ENCODE data around the gene FERMT3. TPM values are rescaled to one million over a fixed set of nuclear protein-coding genes. Genes with fewer than 3 reads are reported as not detected.

FERMT3 gene
- total RNA-seq, 1 experiment from 2014 or later, result 0.64 TPM

DNA sequence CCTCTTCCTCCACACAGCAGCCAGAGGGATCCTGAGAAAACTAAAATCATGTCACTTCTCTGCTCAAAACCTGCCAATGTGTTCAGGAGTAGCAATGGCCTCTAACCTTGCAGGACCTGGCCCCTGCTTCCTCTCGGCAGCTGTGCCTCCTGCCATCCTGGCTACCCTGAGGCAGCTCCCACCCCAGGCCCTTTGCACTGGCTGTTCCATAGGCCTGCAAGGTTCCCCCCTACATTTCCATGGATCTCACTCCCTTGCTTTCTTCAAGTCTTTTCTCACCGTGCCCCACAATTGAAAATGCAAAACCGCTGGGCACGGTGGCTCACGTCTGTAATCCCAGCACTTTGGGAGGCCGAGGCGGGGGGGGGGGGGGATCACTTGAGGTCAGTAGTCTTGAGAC lies 22.6 kb upstream of the FERMT3 start:
- in situ Hi-C loops (cut with HindIII; ENCODE audit: low pct_unique_long_range_greater_than_20kb, low sequenced_read_pairs), result no loop called here

DNA sequence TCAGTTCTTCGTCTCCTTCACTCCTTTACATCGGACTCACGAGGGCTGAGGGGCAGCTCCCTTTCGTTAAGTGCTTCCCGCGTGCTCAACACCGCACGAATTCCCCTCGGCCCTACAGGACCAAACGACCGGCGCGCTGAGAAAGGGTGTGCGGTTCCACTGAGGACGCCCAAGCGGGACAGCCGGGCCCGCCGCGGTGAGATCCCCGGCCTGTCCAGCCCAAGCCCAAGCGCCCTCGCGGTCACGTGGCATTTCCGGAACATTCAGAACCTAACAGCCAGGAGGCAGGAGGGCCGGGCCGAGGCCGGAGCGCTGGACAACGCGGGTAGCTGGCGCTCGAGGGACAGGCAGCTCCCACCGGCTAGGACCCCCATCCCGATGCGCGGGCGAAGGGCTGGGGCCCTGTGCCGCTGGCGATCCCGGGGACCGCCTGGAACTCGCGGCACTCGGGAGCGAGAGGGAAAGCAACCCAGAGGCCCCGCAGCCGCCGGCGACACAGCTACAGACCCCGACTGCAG lies 21.3 kb upstream of the FERMT3 start:
- in situ Hi-C loops (cut with HindIII; ENCODE audit: low pct_unique_long_range_greater_than_20kb, low sequenced_read_pairs), result no loop called here
- no peak for DNase-seq (ENCODE audit: low read depth)

More for the DNA sequence above, 22.6 kb upstream of the FERMT3 start:
- DNase-seq (ENCODE audit: low read depth), result no peak

DNA sequence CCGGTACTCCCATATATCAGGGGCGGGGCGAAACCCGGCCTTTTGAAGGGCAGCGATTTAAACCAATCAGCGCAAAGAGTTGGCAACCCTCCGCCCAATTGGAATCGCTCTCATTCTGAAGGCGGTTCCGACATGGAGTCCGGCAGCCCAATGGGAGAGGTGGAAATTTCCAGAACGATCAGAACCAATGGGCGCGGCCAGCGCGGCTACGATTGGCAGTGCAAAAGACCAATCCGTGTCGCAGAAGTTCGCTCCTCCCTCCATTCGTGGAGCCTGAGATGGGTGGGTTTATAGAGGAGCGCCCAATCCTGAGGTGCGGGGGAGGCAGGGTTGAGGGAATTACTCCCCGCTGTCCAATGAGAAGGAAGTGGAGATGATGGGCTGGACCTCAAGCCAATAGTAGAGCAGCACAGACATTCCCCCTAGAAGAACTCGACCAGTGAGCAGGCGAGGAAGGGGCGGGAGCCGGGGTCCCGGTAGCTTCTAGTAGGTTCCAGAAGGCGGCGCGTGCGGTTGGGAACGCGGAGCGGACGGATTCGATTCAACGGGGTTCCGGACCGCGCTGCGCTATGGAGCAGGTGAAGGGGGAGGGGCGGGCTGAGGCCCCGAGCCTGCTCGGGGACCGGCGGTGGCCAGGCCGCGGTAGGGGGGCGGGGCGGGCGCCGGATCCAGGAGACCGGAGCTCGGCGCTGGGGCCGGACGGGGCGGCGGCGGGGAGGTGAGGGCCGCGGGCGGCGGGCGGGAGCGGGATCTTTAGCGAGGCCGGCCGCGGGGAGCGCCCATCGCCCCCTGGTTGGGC lies 20.6 kb upstream of the FERMT3 start, which contains the start of gene STIP1:
Gene STIP1, plus strand, starts transcription at position 479 of the 799 bp plus-strand sequence. Its CDS starts 91 bp downstream, at position 570.
- peak; percentile 100 for DNase-seq (ENCODE audit: low read depth)

DNA sequence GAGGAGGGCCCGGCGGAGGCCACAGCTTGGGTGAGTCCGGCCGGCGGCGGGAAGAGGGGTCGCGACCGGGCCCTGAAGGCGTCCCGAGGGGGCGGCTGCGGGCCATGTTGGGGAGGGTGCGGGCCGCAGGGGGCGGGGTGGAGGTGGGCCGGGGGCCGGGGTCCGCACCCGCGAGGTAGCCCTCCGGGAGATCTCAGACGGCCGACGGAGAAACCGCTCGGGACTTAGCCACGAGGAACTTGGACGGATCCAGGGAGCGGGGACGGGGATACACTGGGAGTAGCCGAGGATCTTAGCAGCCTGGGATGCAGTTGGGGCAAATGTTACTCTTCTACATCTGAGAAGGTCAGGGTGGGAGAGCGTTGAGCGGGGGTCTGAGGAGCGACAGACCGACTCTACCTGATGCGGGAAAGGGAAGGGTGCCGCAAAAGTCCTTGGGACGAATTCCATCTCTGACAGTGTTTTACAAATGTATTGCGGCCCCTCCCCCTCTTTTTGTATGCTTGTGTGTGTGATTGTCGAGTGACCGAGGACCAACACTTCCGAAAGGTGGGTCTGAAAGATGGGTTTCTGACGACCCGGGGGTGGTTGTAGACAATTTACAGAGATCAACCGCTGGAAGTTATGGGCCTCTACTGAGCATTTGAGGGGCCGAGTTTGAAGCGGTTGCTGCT lies 19.9 kb upstream of the FERMT3 start:
- in situ Hi-C loops (cut with HindIII; ENCODE audit: low pct_unique_long_range_greater_than_20kb, low sequenced_read_pairs), result no loop called here

More for the DNA sequence above, 20.6 kb upstream of the FERMT3 start, which contains the start of gene STIP1:
- in situ Hi-C loops (cut with HindIII; ENCODE audit: low pct_unique_long_range_greater_than_20kb, low sequenced_read_pairs), result no loop called here

DNA sequence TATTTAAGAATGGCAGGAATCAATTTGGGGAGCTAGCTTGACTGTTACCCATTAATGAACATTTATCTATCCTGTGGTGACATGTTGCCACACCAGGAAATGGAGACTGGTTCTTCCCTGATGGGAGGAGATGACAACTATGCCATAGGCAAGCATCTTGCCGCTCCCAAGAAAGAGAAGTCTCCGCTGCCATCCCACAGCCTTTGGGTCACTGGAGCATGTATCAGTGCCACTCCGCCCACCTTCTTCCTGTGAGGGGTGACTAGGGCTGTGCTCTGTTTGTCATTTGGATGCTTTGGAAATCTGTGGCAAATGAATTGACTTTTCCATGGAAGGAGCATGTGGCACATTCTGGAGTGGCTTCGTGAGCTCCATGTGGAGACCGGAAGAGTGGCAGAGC lies 14.1 kb upstream of the FERMT3 start:
- in situ Hi-C loops (cut with HindIII; ENCODE audit: low pct_unique_long_range_greater_than_20kb, low sequenced_read_pairs), result no loop called here
- no peak for DNase-seq (ENCODE audit: low read depth)

More for the DNA sequence above, 19.9 kb upstream of the FERMT3 start:
- DNase-seq (ENCODE audit: low read depth), result peak; percentile 22

DNA sequence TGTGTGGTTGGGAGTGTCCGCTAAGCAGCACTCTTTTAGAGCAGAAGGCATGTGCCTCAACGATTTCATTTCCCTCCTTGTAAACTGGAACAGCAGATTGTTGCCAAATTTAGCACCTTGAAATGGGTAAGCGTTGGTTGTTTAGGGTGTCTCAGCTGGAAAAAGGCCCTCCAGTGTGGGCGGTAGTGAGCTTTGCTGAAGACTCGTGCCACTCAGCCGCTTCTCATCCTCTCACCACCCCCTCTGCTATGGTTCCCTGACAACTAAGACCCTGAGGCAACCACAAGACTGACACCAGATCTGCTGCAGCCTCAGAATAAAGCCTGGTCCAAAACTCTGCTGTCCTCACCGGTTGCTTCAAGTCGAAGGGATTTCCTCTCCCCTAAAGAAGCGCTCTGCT lies 9.9 kb upstream of the FERMT3 start:
- no peak for DNase-seq (ENCODE audit: low read depth)

DNA sequence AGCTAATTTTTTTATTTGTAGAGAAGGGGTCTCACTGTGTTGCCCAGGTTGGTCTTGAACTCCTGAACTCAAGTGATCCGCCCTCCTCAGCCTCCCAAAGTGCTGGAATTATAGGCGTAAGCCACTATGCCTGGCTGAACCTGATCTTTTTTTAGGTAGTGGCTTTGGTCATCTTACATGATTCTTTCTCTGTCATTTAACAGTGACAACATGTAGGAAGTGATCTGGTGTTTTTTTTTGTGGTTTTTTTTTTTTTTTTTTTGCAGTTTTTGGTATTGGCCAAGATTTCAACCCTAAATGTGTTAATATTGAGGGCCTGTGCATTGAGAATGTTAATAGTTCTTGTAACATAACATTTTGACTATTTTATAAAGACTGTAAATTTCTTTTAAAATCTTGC lies 8.0 kb upstream of the FERMT3 start:
- in situ Hi-C loops (cut with HindIII; ENCODE audit: low pct_unique_long_range_greater_than_20kb, low sequenced_read_pairs), result no loop called here
- no peak for DNase-seq (ENCODE audit: low read depth)

More for the DNA sequence above, 9.9 kb upstream of the FERMT3 start:
- in situ Hi-C loops (cut with HindIII; ENCODE audit: low pct_unique_long_range_greater_than_20kb, low sequenced_read_pairs), result no loop called here

DNA sequence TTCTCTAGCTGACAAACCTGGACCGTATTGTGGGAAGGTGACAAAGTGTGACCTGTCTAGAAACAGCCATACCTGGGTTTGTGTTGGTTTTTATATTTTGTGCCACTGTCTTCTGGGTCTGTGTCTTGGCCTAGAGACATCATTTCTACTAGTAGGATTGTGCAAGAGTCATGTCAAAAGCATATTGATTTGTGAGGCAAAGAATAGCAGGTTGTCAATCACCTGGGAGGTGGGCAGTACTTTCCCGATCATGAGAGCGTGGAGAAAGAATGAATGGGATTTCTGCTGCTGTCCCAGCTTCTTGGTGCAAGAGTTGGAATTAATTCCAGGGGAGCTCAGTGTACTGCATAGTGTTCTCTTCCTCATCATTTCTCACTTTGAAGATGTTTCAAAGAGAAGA lies 5.0 kb upstream of the FERMT3 start:
- in situ Hi-C loops (cut with HindIII; ENCODE audit: low pct_unique_long_range_greater_than_20kb, low sequenced_read_pairs), result no loop called here
- no peak for DNase-seq (ENCODE audit: low read depth)

DNA sequence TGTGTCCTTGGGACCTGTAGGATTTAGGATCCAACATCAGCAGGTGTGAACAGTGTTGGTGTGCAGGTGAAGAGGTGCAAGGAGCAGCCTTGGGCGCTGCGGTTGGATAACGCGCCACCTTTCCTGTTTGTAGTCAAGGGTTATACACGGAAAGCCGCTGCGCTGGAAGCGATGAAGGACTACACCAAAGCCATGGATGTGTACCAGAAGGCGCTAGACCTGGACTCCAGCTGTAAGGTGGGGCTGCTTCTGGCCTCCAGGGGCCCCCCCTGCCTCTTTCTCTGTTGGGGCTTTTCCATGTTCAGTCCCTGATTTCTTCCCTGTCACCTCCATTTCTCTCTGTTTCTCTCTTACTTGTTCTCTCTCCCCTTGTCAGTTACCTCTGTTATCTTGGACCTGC lies 3.5 kb upstream of the FERMT3 start:
- in situ Hi-C loops (cut with HindIII; ENCODE audit: low pct_unique_long_range_greater_than_20kb, low sequenced_read_pairs), result no loop called here

DNA sequence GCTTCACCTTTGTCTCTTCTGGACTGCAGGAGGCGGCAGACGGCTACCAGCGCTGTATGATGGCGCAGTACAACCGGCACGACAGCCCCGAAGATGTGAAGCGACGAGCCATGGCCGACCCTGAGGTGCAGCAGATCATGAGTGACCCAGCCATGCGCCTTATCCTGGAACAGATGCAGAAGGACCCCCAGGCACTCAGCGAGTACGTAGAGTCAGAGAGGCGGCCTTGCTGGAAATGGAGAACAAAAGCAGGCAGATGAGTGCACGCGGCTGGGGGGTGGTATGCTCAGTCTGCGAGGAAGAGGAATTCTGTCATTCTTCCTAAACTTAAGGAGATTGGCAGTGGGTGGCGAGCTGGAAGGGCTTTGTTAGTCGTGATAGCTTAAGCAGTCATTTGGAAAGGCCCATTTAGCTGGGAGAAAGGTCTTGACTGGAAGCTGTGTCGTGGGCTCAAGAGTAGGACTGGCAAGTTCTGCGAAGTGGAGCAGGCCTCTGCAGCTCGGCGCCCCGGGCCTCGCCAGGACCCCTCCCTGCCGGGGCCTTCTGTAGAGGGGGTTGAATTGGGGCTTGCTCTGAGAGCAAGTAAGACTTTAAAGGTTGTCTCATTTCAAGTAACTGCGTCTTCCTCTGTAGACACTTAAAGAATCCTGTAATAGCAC lies 3.0 kb upstream of the FERMT3 start:
- in situ Hi-C loops (cut with HindIII; ENCODE audit: low pct_unique_long_range_greater_than_20kb, low sequenced_read_pairs), result no loop called here
- DNase-seq (ENCODE audit: low read depth), result no peak

More for the DNA sequence above, 3.5 kb upstream of the FERMT3 start:
- DNase-seq (ENCODE audit: low read depth), result no peak

DNA sequence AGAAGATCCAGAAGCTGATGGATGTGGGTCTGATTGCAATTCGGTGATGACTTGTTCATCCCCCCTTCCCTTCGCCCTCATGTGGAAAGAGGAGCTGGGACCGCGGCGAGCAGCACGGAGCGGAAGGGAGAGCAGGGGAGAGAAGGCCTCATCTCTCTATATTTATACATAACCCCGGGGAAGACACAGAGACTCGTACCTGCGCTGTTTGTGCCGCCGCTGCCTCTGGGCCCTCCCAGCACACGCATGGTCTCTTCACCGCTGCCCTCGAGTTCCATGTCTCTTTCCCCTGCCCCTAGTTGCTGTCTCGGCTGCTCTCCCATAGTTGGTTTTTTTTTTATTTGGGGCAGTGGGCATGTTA lies 2.5 kb upstream of the FERMT3 start:
- DNase-seq (ENCODE audit: low read depth), result no peak
- in situ Hi-C loops (cut with HindIII; ENCODE audit: low pct_unique_long_range_greater_than_20kb, low sequenced_read_pairs), result no loop called here

DNA sequence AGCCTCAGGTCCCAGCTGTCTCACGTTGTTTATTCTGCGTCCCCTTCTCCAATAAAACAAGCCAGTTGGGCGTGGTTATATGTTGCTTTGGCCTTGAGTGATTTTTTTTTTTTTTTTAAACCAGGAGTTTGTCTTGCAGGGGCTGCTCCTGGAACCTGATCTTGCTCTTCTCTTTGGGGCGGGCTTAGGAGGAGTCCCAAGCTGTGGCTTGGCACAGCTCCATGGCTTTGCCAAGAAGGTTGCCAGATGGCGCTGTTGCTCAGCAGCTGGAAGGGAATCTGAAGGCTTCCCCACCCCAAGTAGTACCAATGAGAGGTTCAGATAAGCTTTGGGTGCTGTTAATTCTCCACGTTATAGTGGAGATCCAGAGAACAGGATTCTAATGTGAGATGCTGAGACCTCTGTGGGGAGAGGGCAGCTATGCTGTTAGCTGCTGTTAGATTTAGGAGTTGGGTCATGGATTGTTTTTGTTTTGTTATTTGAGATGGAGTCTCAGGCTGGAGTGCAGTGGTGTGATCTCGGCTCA lies 2.0 kb upstream of the FERMT3 start:
- DNase-seq (ENCODE audit: low read depth), result peak; percentile 82
- in situ Hi-C loops (cut with HindIII; ENCODE audit: low pct_unique_long_range_greater_than_20kb, low sequenced_read_pairs), result no loop called here

DNA sequence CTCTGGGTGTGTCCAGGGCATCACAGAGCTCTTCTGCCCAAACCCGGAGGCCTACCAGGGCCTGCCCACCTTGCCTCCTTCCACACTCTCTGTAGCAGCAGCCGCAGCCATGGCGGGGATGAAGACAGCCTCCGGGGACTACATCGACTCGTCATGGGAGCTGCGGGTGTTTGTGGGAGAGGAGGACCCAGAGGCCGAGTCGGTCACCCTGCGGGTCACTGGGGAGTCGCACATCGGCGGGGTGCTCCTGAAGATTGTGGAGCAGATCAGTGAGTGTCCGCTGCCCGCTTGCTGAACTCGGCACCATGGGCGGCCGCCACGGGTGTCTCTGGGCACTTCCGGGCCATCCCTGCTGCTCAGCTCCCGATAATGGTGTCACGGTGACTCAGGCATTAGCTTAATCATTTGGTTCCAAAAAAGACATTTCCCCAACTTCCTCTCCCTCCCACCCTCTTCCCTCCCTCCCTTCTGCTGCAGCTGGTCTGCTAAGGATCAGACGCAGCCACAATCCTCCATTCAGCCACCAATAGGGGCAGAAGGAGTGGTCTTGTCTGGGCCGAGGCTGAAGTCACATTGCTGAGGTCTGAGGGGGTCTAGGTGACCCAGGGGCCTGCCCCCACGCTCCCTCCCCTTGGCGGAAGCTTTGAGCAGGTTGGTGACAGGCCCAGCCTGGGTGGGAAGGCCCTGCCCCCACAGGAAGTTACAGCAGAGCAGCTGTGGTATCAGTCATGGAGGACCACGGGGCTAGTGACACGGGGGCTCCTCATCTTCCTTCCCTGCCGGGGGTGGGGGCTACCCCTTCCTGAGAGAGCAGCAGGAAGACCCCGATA lies 950 bp downstream of the FERMT3 start:
- in situ Hi-C loops (cut with HindIII; ENCODE audit: low pct_unique_long_range_greater_than_20kb, low sequenced_read_pairs), result no loop called here
- DNase-seq (ENCODE audit: low read depth), result no peak

DNA sequence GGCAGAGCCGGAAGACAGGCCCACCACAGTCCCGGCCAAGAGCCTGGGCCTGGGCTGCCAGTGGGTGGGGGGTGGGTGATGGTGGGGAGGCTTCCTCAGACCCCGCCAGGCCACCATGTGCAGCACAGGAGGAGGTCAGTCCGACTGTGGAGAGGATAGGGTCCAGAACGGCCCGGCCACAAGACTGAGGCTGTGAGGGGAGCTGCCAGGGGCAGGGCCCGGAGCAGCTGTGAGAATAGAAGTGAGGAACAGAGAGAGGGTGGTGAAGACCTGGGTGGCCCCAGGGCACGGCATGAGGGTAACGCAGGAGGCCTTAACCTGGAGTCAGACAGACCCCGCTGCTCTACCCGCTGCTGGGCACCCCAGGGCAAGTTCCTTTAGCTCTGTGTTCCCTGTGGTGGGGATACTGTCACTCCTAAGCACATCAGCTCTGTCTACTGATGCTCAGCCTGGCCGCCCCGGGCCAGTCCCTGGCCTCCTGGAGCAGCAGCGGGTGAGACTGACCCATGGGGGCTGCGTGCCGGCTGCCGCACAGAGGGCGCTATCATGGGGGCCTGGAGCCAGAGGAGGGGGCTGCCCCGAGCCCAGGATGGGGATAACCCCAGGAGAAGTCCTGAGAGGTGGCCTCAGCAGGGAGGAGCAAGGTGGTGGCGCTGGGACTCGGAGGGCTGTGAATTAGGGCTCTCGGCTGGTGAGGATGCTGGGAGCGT lies 1.7 kb downstream of the FERMT3 start:
- no peak for DNase-seq (ENCODE audit: low read depth)
- in situ Hi-C loops (cut with HindIII; ENCODE audit: low pct_unique_long_range_greater_than_20kb, low sequenced_read_pairs), result no loop called here

DNA sequence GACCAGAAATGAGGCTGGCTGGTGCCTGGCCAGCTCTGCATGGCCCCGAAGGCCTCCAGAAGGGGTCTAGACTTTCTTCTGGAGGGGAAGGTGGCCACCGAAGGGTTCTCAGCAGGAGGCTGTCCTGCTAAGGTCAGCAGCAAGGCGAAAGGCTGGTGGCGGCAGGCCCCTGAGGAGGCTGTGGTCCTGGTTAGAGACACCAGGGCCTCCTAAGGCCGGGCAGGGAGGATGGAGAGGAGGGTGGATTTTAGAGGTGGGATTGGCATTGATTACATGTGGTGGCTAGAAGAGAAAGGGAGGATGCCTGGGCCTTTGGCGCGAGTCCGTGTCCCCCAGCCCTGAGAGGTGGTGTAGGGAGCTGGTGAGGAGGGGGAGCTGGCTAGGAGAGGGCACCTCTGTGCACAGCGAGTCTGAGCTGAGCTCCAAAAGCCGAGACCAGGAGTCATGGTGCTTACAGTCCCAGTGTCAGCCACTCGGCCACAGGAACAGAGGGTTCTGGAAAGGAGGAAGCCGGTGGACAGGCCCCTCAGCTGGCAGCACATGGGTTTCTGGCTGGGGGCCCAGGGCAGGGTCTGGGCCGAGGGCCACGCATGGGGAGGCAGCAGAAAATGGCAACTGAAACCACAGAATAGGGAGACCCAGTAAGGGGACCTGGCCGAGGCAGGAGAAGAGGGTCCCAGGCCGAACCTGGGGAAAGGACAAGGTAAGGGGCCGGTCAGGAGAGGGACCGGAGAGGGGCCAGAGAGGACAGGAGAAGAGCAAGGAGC lies 2.5 kb downstream of the FERMT3 start:
- no peak for DNase-seq (ENCODE audit: low read depth)
- in situ Hi-C loops (cut with HindIII; ENCODE audit: low pct_unique_long_range_greater_than_20kb, low sequenced_read_pairs), result no loop called here

DNA sequence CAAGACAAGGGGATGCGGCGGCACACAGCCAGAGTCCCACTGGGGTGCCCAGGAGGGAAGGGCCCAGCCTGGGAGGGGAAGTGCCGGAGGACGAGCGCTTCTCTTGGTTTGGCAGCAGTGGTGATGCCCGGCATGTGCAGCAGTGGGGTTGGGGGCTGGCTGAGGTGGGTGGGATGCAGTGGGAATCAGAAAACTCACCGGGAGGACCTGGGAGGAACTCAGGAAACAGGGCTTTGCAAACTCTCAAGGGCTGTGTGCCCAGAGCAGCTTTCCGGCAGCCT lies 3.0 kb downstream of the FERMT3 start:
- no peak for DNase-seq (ENCODE audit: low read depth)
- in situ Hi-C loops (cut with HindIII; ENCODE audit: low pct_unique_long_range_greater_than_20kb, low sequenced_read_pairs), result no loop called here

All from Caki2 (cell line).